Loucy (cell line): ENCODE measurements around the gene HIVEP1.

Experiments used
- H2AFZ ChIP-seq: fragments of 200-600 bp; sonication (generic); 2 replicates; pipeline ENCODE4 v1.6.0; 2016; ENCODE audit warnings: antibody characterized with exemption, mild to moderate bottlenecking, low read length, moderate library complexity
- H3F3A ChIP-seq: fragments of 200-600 bp; 2 replicates; pipeline ENCODE4 v1.6.0; 2016; ENCODE audit warnings: antibody characterized with exemption, low read depth, mild to moderate bottlenecking
- H3K27me3 ChIP-seq: fragments of 200-600 bp; sonication (generic); 2 replicates; pipeline ENCODE4 v1.6.1; 2014; ENCODE audit warnings: low read length, mild to moderate bottlenecking; ENCODE audit not compliant: insufficient read depth, poor library complexity, severe bottlenecking
- H3K36me3 ChIP-seq: fragments of 200-600 bp; sonication (generic); 2 replicates; pipeline ENCODE4 v1.6.1; 2016; ENCODE audit warnings: low read length; ENCODE audit not compliant: insufficient read depth
- H3K4me1 ChIP-seq: fragments of 200-600 bp; sonication (generic); 2 replicates; pipeline ENCODE4 v1.5.1; 2014; ENCODE audit warnings: low read length, mild to moderate bottlenecking; ENCODE audit not compliant: insufficient read depth, poor library complexity, severe bottlenecking
- H3K4me2 ChIP-seq: fragments of 200-600 bp; sonication (generic); 2 replicates; pipeline ENCODE4 v1.6.0; 2014; ENCODE audit warnings: antibody characterized with exemption, low read length, low read depth, mild to moderate bottlenecking; ENCODE audit not compliant: poor library complexity, severe bottlenecking
- H3K4me3 ChIP-seq: fragments of 200-600 bp; sonication (generic); 2 replicates; pipeline ENCODE4 v1.5.1; 2014; ENCODE audit warnings: low read length, mild to moderate bottlenecking, mixed read lengths; ENCODE audit not compliant: poor library complexity, severe bottlenecking
- H3K79me2 ChIP-seq: fragments of 200-600 bp; sonication (generic); 2 replicates; pipeline ENCODE4 v1.6.1; 2014; ENCODE audit warnings: low read length; ENCODE audit not compliant: insufficient read depth
- H3K9ac ChIP-seq: fragments of 200-600 bp; sonication (generic); 2 replicates; pipeline ENCODE4 v1.6.0; 2014; ENCODE audit warnings: mild to moderate bottlenecking, low read depth, low read length, moderate library complexity; ENCODE audit not compliant: poor library complexity, severe bottlenecking
- H3K9me2 ChIP-seq: fragments of 200-600 bp; sonication (generic); replicated peaks from 2 replicates; pipeline ENCODE4 v1.6.1; 2016; ENCODE audit warnings: low read depth, low read length, mixed read lengths
- H3K9me3 ChIP-seq: fragments of 200-600 bp; sonication (generic); 2 replicates; pipeline ENCODE4 v1.6.1; 2014; ENCODE audit warnings: mild to moderate bottlenecking, antibody characterized with exemption, low read length, low read depth; ENCODE audit not compliant: insufficient read depth
- H4K20me1 ChIP-seq: fragments of 200-600 bp; sonication (generic); 2 replicates; pipeline ENCODE4 v1.6.0; 2014; ENCODE audit warnings: antibody characterized with exemption, low read length, mild to moderate bottlenecking; ENCODE audit not compliant: insufficient read depth, poor library complexity, severe bottlenecking
- CTCF ChIP-seq: fragments of 200-600 bp; sonication (generic); conservative IDR thresholded peaks from 2 replicates; pipeline ENCODE4 v1.5.1; 2014; ENCODE audit warnings: mild to moderate bottlenecking, antibody characterized with exemption, low read length
- EZH2phosphoT487 ChIP-seq: fragments of 200-600 bp; IDR thresholded peaks from 2 replicates; pipeline ENCODE4 v1.6.1; 2018; ENCODE audit warnings: antibody characterized with exemption, mild to moderate bottlenecking, moderate library complexity, borderline replicate concordance

The HIVEP1 gene

GRCh38 chr6:12178521-12178920 is 166.4 kb downstream of the HIVEP1 start:
- no peak overlapping the region for H2AFZ ChIP-seq
- H3F3A ChIP-seq: no peaks in the 10 kb centered on the region
- no peak overlapping the region for H3K4me2 ChIP-seq
- no peaks in the 10 kb centered on the region for H3K79me2 ChIP-seq
- no peaks in the 10 kb centered on the region for H3K27me3 ChIP-seq
- H3K9ac ChIP-seq: no peak overlapping the region
- no peaks in the 10 kb centered on the region for H3K9me2 ChIP-seq
- H3K9me3 ChIP-seq: no peaks in the 10 kb centered on the region
- H3K36me3 ChIP-seq: no peaks in the 10 kb centered on the region
- H3K4me3 ChIP-seq: no peak overlapping the region
- no peaks in the 10 kb centered on the region for H3K4me1 ChIP-seq
- H4K20me1 ChIP-seq: no peaks in the 10 kb centered on the region
- TF ChIP-seq EZH2phosphoT487 (no peak), CTCF (no peak)

GRCh38 chr6:12181481-12181880 is 169.4 kb downstream of the HIVEP1 start:
- Histone ChIP-seq H3K36me3 (no peaks in the 10 kb centered on the region), H3K4me1 (no peaks in the 10 kb centered on the region), H4K20me1 (no peaks in the 10 kb centered on the region), H3K9me2 (no peaks in the 10 kb centered on the region), H3K27me3 (no peaks in the 10 kb centered on the region), H3K9me3 (no peaks in the 10 kb centered on the region), H3K9ac (no peak overlapping the region), H3F3A (no peaks in the 10 kb centered on the region), H3K4me2 (no peak overlapping the region), H3K79me2 (no peaks in the 10 kb centered on the region), H3K4me3 (no peak overlapping the region), H2AFZ (no peak overlapping the region)
- TF ChIP-seq CTCF: no peak
- no peak for TF ChIP-seq EZH2phosphoT487

GRCh38 chr6:12182676-12183075 is 170.6 kb downstream of the HIVEP1 start:
- H3K79me2 ChIP-seq: no peaks in the 10 kb centered on the region
- no peaks in the 10 kb centered on the region for H3K9me2 ChIP-seq
- no peaks in the 10 kb centered on the region for H4K20me1 ChIP-seq
- H3K9me3 ChIP-seq: no peaks in the 10 kb centered on the region
- H2AFZ ChIP-seq: no peak overlapping the region
- no peaks in the 10 kb centered on the region for H3F3A ChIP-seq
- no peak overlapping the region for H3K9ac ChIP-seq
- TF ChIP-seq EZH2phosphoT487 (no peak), CTCF (no peak)
- no peaks in the 10 kb centered on the region for H3K27me3 ChIP-seq
- H3K36me3 ChIP-seq: no peaks in the 10 kb centered on the region
- H3K4me3 ChIP-seq: no peak overlapping the region
- H3K4me2 ChIP-seq: no peak overlapping the region
- no peaks in the 10 kb centered on the region for H3K4me1 ChIP-seq
